Superior temporal gyrus (tissue), 1 donor: ENCODE measurements around the gene APBA3.

Experiments used
- DNase-seq: peaks from one replicate; pipeline ENCODE4 v3.0.0-alpha.2; 2016; ENCODE audit errors: extremely low spot score

APBA3 gene

DNA sequence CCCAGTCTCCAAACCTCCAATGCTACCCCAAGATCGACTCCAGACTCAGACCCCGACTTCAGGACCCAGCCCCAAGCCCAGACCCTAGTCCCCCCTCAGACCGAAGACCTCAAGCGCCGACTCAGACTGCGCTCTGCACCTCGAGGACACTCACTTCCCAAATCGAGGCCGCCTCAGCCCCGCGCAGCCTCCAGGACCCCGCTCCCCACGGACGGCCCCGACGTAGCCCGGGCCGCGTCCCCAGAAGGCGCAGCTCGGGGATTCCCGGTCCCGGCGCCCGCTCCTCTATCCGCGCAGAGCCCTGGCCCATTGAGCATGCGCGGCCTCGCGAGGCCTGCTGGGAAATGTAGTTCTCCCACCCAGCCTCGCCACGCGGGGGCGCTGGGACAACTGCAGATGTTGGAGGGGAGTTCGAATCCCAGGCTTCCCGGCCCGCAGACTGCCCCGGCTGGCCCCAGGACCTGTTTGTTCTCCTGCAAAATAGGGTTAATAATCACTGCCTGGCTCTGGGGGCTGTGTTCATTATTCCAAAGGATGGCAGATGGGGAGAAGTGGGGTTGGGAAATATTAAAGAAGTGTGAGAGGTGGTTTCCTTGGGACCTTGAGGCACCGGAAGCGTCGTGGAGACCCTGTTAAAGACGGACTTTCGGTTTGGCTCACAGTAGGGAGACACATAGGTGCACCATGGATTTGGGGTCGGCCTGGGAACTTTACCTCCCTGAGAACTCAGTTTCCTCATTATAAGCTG, at the start of gene APBA3:
APBA3 (minus strand) TSS at position 311 of the 748 bp plus-strand sequence. CDS start 1,428 bp downstream, outside the sequence.
- DNase-seq, result peak; percentile 93

DNA sequence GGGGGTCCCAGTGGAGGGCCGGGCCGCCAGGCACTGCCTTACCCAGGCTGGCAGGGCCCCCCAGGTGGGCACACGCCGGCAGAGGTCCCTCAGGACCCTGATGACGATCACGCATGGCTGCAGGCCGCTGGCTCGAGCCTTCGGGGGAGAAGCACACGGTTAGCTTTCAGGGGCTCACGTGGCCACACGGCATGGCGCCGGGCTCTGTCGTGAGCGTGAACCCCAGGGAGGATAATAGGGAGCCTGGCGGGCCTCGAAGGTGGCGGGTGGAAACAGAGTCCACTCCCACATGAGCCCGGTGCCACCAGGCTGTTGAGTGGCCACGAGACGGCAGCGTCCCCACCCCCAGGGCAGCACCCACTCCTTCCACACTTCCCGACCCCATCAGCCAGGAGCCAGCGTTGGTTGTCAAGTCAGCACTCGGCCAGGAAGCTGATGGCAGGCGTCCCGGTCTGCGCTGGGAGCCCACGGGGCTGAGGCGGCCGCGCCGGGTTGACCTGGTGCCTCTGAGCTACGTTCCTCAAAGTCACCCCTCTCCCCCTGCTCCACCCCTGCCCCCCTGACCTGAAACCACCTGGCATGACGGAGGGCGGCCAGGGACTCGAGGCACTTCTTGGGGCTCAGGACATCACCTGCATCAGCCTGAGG, 49.3 kb upstream of the APBA3 start:
- DNase-seq, result no peak

GRCh38 chr19:3809881-3810707, 48.6 kb upstream of the APBA3 start:
- DNase-seq, result no peak

DNA sequence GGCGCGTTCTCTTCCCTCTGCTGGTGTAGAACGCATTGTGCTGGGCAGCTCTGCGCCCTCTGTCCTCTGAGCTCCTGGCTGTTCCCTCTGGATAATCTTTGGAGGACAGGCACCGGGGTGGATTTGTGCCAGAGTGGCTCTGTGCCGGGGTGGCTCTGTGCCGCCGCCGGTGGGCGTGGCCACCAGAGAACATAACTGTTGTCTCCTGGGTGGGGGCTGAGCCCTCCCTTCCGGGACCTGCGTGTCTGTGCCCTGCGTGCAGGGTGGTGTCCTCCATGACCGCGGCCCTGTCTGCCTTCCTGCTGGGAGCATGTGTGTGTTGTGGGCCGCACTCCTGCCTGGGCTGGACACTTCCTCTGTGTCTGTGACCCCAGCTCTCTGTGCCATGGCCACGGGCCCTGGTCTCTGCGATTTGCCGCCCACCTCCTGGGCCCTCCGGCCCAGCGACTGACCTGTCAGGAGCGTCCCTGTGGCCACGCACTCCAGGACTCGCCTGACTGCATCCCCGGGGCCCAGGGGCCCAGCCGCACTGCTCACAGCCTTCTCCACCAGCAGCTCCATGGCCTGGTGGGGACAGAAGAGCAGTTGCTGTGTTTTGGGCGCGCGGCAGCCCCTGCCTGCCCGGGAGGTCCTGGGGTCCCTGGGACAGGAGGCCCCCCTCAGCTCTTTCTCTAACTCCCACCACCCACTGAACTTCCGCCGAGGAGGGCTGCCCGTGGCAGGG, 47.1 kb upstream of the APBA3 start:
- no peak for DNase-seq

DNA sequence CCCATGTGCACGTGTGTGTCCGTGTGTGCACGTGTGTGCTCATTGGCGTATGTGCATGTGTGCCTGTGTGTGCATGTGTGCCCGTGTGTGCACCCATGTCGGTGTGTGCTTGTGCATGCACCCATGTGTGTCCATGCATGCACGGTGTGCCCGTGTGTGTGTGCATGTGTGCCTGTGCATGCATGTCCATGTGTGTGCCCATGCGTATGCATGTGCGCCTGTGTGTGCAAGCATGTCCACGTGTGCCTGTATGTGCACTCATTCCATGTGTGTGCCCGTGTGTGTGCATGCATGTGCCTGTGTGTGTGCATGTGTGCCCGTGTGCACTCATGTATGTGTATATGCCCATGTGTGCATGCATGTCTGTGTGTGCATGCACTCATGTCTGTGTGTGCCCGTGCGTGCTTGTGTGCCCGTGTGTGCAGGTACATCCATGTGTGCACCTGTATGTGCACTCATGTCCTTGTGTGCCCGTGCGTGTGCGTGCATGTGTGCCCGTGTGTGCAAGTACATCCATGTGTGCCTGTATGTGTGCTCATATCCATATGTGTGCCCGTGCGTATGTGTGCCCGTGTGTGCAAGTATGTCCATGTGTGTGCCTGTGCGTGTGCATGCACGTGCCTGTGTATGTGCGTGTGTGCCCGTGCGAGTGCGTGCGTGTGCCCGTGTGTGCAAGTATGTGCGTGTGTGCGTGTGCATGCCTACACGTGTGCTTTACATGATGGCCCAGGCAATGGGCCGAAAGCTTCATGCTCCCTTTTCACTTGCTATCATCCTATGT, 46.3 kb upstream of the APBA3 start:
- no peak for DNase-seq

GRCh38 chr19:3807131-3807480, 45.6 kb upstream of the APBA3 start:
- DNase-seq, result no peak

GRCh38 chr19:3805859-3806258, 44.4 kb upstream of the APBA3 start:
- DNase-seq, result no peak

DNA sequence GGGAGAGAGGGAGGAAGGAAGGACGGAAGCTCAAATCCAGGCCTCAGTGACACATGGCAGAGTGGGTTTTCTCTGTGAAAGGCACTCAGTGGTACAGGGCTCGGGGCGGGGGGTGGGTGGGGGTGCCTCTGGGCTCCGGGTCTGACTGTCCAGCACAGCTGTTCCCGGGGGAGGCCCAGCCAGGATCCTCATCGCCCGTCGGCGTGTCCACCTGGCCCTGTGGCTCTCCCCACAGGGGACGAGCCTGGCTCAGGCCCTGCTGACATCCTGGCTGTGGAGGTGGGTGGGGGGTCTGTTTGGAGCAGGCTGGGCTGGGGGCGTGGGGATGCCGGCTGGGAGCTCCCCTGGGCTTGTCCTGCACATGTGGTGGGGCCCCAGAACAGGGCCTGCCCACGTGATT, 42.9 kb upstream of the APBA3 start:
- no peak for DNase-seq

DNA sequence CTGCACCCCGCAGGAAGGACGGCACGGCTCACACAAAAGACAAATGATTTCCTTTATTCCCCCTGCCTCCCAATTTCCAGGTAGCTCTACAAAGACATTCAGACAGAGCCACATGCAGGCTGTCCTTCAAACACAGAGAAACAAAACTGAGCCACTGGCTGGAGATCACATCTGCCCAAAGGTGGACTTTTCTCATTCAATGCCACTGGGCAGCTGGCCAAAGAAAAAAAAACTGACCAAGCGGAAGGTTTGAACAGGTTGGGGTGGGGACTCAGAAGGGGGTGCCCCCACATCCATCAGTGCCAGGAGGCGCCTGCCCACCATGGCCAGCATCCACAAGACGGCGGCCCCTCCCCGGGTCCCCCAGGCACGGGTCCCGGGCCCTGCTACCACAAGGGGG, 42.5 kb upstream of the APBA3 start:
- no peak for DNase-seq

- no peak for DNase-seq
These were observed 41.8 kb upstream of the APBA3 start for GRCh38 chr19:3803114-3803888.

DNA sequence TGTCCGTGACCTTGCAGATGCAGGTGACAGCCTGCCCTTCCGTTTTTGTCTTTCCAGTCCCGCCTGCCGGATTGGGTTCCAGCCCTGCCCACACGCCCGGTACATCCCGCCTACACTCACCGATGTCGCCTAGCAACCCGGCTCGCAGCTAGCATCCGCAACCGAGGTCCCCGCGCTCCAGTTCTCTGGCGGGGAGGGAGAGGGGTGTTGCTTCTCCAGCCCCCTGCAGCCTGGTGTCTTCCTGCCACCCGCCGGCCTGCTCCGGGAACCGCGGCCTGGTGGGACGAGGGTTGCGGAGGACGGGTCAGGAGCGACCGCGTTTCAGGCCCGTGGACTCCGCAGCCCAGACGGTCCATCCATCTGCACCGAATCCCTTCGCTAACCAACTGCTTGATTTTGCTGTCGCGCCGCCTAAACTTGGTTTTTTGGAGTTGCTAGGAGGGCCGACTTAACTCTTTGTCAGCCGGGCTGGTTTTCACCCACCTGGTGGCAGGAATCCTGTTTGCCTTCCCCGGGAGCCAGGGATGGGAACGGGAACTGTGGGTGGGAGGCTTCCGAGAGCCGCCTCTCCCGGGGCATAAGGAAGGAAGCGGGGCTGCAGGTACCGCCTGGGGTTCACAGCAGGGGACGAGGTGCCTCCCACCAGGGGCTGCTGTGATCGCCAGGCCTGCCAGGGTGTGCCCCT, 40.1 kb upstream of the APBA3 start:
- peak; percentile 29 for DNase-seq

GRCh38 chr19:3800996-3801395, 39.5 kb upstream of the APBA3 start:
- DNase-seq, result peak; percentile 10

GRCh38 chr19:3798137-3798536, 36.6 kb upstream of the APBA3 start:
- DNase-seq, result no peak

- no peak for DNase-seq
These were observed 34.9 kb upstream of the APBA3 start for GRCh38 chr19:3796358-3796757.

GRCh38 chr19:3793799-3794198, 32.3 kb upstream of the APBA3 start:
- DNase-seq, result no peak

DNA sequence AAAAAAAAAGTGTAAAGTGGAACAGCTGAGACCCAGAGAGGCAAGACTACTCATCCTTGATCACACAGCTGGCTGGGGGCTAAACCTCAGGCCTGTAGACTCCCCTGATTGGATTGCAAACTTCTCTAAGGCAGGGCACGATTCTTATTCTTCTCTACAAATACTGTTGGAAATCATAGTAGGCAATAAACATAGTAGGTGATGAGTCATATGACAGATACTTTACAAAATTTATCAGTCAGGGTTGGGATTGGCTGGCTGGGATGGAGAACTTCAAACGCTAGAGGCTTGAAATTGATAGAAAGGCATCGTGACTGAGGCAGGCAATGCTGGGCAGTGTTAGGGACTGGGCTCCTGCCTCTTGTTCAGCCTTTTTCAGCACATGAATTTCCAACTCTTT, 30.6 kb upstream of the APBA3 start:
- no peak for DNase-seq

GRCh38 chr19:3790941-3791340, 29.4 kb upstream of the APBA3 start:
- no peak for DNase-seq

- DNase-seq, result no peak
These were observed 28.8 kb upstream of the APBA3 start for GRCh38 chr19:3790209-3790734.

DNA sequence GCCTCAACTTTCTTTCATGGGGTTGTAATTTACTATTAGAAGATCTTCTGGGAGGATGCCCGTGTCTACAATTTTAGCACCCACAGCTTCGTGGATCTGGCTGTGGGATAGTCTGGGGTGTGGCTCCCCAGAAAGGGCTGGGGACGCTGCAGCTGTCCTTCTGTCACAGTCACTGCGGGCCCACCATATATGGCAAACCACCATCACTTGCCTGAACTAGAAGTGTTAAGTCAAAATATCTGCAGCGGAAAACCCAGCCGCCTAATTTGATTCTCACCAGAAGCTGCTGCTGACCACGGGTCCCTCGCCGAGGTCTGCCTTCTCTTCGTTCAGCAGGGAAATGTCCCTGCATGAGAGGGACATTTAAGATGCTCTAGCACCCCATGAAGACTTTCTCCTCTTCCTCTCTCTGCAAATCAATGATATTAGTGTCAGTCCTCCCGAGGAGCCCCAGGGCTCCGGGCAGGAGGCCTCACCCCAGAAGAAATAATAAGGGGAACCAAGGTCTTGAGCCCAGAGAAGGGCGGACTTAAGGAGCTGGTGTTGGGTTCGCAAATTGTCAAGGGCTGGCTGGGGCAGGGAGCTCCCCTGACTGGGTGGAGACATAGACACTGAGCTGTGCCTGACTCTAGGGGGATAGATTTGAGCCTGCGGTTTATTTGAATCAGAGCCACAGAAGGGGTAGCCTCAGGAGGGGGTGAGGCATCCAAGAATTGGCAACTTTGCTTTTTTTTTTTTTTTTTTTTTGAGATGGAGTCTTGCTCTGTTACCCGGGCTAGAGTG, 27.7 kb upstream of the APBA3 start:
- no peak for DNase-seq
